K562 (cell line): ENCODE measurements around the gene BRAF. TPM values are rescaled to one million over a fixed set of nuclear protein-coding genes. Genes with fewer than 3 reads are reported as not detected.
A peak's percentile ranks its signal among the peaks of the same experiment; 100 is the strongest.

Source experiments
- ATAC-seq: fragments of 200-7000 bp; cut with Tn5 transposase; 3 replicates; pipeline ENCODE4 v1.9.1; 2020; ENCODE audit warnings: moderate library complexity
- BruUV-seq: library from RNA; stranded (reverse); fragments of 400-500 nt; replicated peaks from 2 replicates; lab custom pipeline; 2021; lab: Mats Ljungman, UMichigan
- CTCF ChIA-PET: fragments of 300-600 bp; formaldehyde crosslinking; extraction: SDS; loops from one replicate; lab custom pipeline; 2021; ENCODE audit warnings: low intra/inter-chr PET ratio; lab: Yijun Ruan, JAX
- POLR2A ChIA-PET: fragments of 300-600, 350-650 bp; sonication (Branson Sonifier 250); formaldehyde crosslinking; extraction: SDS; loops from one replicate; lab custom pipeline; 2021; ENCODE audit warnings: antibody characterized with exemption, inconsistent platforms; lab: Yijun Ruan, JAX
- DNase-seq, 4 experiments: peaks; one replicate each; pipeline versions ENCODE4 v3.0.0 to v3.0.0-alpha.2; 2011 to 2018; ENCODE audit warnings: low spot score in 3 of 4, mixed read lengths in 3 of 4; ENCODE audit errors: extremely low read depth in 1 of 4
- FAIRE-seq: peaks from 2 replicates; lab custom pipeline; 2011; peaks lifted over from hg19 to GRCh38; lab: Jason Lieb, UNC
- H2AFZ ChIP-seq: 2 replicates; pipeline ENCODE4 v1.6.0; 2011; ENCODE audit warnings: low read depth, low read length, control low read depth, inconsistent platforms
- H3K27ac ChIP-seq: fragments of 200-600 bp; 3 replicates; pipeline ENCODE4 v1.8.0; 2011; ENCODE audit warnings: low read depth, mild to moderate bottlenecking, control low read depth, inconsistent platforms, low read length, moderate library complexity, mixed read lengths; ENCODE audit errors: extremely low read depth
- H3K27me3 ChIP-seq, 2 experiments: fragments of 300-600 bp in 1 of 2; 2 replicates in 1 of 2; 3 replicates in 1 of 2; pipeline versions ENCODE4 v1.6.0 to v1.8.0; 2011; ENCODE audit warnings: inconsistent platforms in 2 of 2, low read length in 2 of 2, mild to moderate bottlenecking in 1 of 2, mixed read lengths in 1 of 2, moderate library complexity in 1 of 2; ENCODE audit not compliant: control insufficient read depth in 2 of 2, insufficient read depth in 2 of 2
- H3K36me3 ChIP-seq: fragments of 300-600 bp; 3 replicates; pipeline ENCODE4 v1.8.0; 2011; ENCODE audit warnings: mild to moderate bottlenecking, low read length, inconsistent platforms; ENCODE audit not compliant: control insufficient read depth, insufficient read depth
- H3K4me1 ChIP-seq, 2 experiments: fragments of 200-600 bp in 1 of 2; replicated peaks in 1 of 2; 2 replicates in 1 of 2; 3 replicates in 1 of 2; pipeline versions ENCODE4 v1.5.1 to v1.8.0; 2011; ENCODE audit warnings: inconsistent platforms in 2 of 2, low read length in 2 of 2, mild to moderate bottlenecking in 1 of 2, mixed read lengths in 1 of 2, moderate library complexity in 1 of 2; ENCODE audit not compliant: control insufficient read depth in 2 of 2, insufficient read depth in 2 of 2
- H3K4me2 ChIP-seq: 2 replicates; pipeline ENCODE4 v1.6.1; 2011; ENCODE audit warnings: low read length, control low read depth, inconsistent platforms, mixed read lengths; ENCODE audit not compliant: insufficient read depth
- H3K4me3 ChIP-seq: fragments of 200-600 bp; sonication (generic), shearing (Covaris generic); 2 replicates; pipeline ENCODE4 v1.5.1; 2016; ENCODE audit warnings: control low read depth, inconsistent platforms
- H3K79me2 ChIP-seq: fragments of 200-600 bp; 3 replicates; pipeline ENCODE4 v1.8.0; 2011; ENCODE audit warnings: low read length, inconsistent platforms; ENCODE audit not compliant: control insufficient read depth, insufficient read depth
- H3K9ac ChIP-seq, 2 experiments: 2 replicates each; pipeline versions ENCODE4 v1.6.0 to v1.6.1; 2011; ENCODE audit warnings: low read depth in 2 of 2, low read length in 2 of 2, control low read depth in 1 of 2, inconsistent platforms in 1 of 2, mild to moderate bottlenecking in 1 of 2, mixed read lengths in 1 of 2; ENCODE audit not compliant: insufficient read depth in 1 of 2
- H3K9me1 ChIP-seq: one replicate; pipeline ENCODE4 v1.6.0; 2011; ENCODE audit warnings: inconsistent platforms, mild to moderate bottlenecking, low read length, moderate library complexity; ENCODE audit not compliant: control insufficient read depth, insufficient read depth
- H3K9me3 ChIP-seq: replicated peaks from 2 replicates; pipeline ENCODE4 v1.5.1; 2011; ENCODE audit warnings: low read depth, low read length, inconsistent platforms; ENCODE audit not compliant: control insufficient read depth, insufficient read depth
- H4K20me1 ChIP-seq: replicated peaks from 2 replicates; pipeline ENCODE4 v1.6.1; 2011; ENCODE audit warnings: low read length, inconsistent platforms, mixed read lengths; ENCODE audit not compliant: control insufficient read depth, insufficient read depth
- CCNT2 ChIP-seq: IDR thresholded peaks from 2 replicates; pipeline ENCODE4 v1.6.1; 2011; ENCODE audit warnings: borderline replicate concordance, low read depth, mild to moderate bottlenecking, moderate library complexity, mixed read lengths, low read length; ENCODE audit not compliant: insufficient read length; ENCODE audit errors: extremely low read depth
- HEY1 ChIP-seq: fragments of 250-450 bp; sonication (Bioruptor Pico); IDR thresholded peaks from 2 replicates; pipeline ENCODE4 v1.5.0; 2020; ENCODE audit warnings: mild to moderate bottlenecking, moderate library complexity, borderline replicate concordance
- JUNB ChIP-seq: fragments of 450-650 bp; formaldehyde crosslinking; conservative IDR thresholded peaks from 2 replicates; pipeline ENCODE4 v1.4.0; 2020; ENCODE audit warnings: mild to moderate bottlenecking
- KDM2B ChIP-seq: fragments of 250-450 bp; sonication (Bioruptor Pico); IDR thresholded peaks from 2 replicates; pipeline ENCODE4 v1.8.0; 2021; ENCODE audit warnings: mild to moderate bottlenecking, moderate library complexity
- MIER1 ChIP-seq: fragments of 450-650 bp; IDR thresholded peaks from 2 replicates; pipeline ENCODE4 v1.6.1; 2016; ENCODE audit warnings: antibody characterized with exemption, mild to moderate bottlenecking, low read depth
- RB1 ChIP-seq: fragments of 450-650 bp; IDR thresholded peaks from 2 replicates; pipeline ENCODE4 v1.6.1; 2017; ENCODE audit warnings: low read depth, mild to moderate bottlenecking
- RBBP5 ChIP-seq: fragments of 200-600 bp; sonication (generic); IDR thresholded peaks from 2 replicates; pipeline ENCODE4 v1.6.1; 2012; ENCODE audit warnings: borderline replicate concordance, mild to moderate bottlenecking, low read length, control low read depth, inconsistent platforms; ENCODE audit not compliant: insufficient read depth, poor library complexity, severe bottlenecking
- TAF7 ChIP-seq: fragments of 450-650 bp; IDR thresholded peaks from 2 replicates; pipeline ENCODE4 v1.6.1; 2016; ENCODE audit warnings: missing genetic modification characterization, missing compliant biosample characterization
- ZBED1 ChIP-seq: IDR thresholded peaks from 2 replicates; pipeline ENCODE4 v1.6.1; 2014
- ZNF133 ChIP-seq: fragments of 250-450 bp; sonication (Bioruptor Pico); IDR thresholded peaks from 2 replicates; pipeline ENCODE4 v1.4.0; 2020; ENCODE audit warnings: mild to moderate bottlenecking
- ZNF282 ChIP-seq: sonication (generic); formaldehyde crosslinking; IDR thresholded peaks from 2 replicates; pipeline ENCODE4 v1.8.1; 2023; ENCODE audit warnings: missing genetic modification reagents
- WGBS: fragments of 100-300 bp; shearing (Covaris generic); methylation state at CpG from one replicate; pipeline ENCODE4 v1.1.6; 2016; ENCODE audit warnings: low coverage, mixed read lengths; ENCODE audit not compliant: insufficient coverage; ENCODE audit errors: missing lambda C conversion rate; 5-methylcytosine and 5-hydroxymethylcytosine counted together
- in situ Hi-C: fragments of 300-500 bp; cut with MboI; formaldehyde crosslinking; loops from 4 replicates; pipeline ENCODE4 v1.15.0; 2018; ENCODE audit warnings: inconsistent platforms, mixed read lengths
- intact Hi-C: fragments of 100-400 bp; cut with micrococcal nuclease; formaldehyde crosslinking; loops from 2 replicates; pipeline ENCODE4 v1.14.2; 2022
- polyA plus RNA-seq, 8 experiments: library from polyadenylated mRNA; depleted of rRNA in 4 of 8; stranded (reverse) in 5 of 8; unstranded in 3 of 8; fragments of >200 nt; fragmentation: Nextera tagmentation in 2 of 8; fragmentation: Illumina TruSeq in 1 of 8; extraction: Ambion mirVana in 2 of 8; extraction: Trizol in 1 of 8; gene quantifications; 2 replicates each; pipeline versions ENCODE4 v1.2.1 to v1.2.3, GENCODE V29; 2011 to 2014; ENCODE audit warnings: inconsistent platforms in 1 of 8, missing spikeins in 1 of 8
- total RNA-seq, 7 experiments: library from RNA; depleted of rRNA in 6 of 7; stranded (reverse); fragments of >200 nt in 6 of 7; fragmentation: Illumina TruSeq in 2 of 7; extraction: Trizol in 2 of 7; gene quantifications; 2 replicates each; pipeline versions ENCODE4 v1.2.1 to v1.2.3, GENCODE V29; 2011 to 2021; ENCODE audit warnings: low replicate concordance in 1 of 7
- TF ChIP-seq, protein P1 (sequence below): fragments of 150-350 bp; IDR thresholded peaks from 2 replicates; pipeline ENCODE4 v1.6.1; 2014; ENCODE audit warnings: low read depth, mild to moderate bottlenecking, low read length, borderline replicate concordance
- TF ChIP-seq, protein P2 (sequence below): fragments of 250-450 bp; sonication (Bioruptor Pico); IDR thresholded peaks from 2 replicates; pipeline ENCODE4 v1.4.0; 2020

BRAF gene
- total and polyA plus RNA-seq, 9 of the 15 experiments (the other 6 are each of a cell fraction or from before 2014, with no cell fraction given) = 3.6 to 38.3 (median 21.9) TPM

DNA sequence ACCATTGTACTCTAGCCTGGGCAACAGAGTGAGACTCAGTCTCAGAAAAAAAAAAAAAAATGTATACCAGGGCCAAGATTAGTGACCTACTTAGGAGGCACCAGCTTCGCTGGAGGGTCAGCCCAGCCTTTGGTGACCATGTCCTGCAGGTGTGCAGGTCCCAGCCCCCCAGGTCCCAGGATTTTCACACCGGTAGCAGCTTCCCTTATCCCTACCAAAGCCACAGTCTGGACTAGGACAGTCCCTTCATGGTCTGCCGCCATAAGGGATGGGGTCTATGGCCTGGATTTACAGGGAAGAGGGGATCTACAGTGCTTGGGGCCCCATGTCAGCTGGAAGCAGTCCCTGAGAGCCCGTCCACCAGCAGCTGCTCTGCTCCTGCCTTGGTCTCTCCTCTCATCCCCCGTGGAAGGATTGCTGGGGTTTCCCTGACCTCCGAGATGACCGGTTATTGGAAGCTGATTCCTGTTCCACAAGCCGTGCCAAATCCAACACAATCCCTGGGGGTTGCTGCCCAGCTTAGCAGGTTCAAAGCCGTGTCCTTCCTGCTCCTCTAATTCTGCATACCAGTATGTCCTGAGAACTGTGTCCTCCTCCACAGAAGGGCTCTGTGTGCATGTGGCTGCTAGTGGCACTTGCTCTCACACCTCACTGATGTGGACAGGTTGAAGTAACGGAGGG is 239.2 kb downstream of the BRAF start:
- no peak overlapping the region for H2AFZ ChIP-seq
- peak overlapping the region in 1 of 2 experiments; percentile 48; a peak in 1 of 4 replicates for H3K9ac ChIP-seq
- H3K9me3 ChIP-seq = no peaks in the 10 kb centered on the region
- intact Hi-C loops (no loop called here), in situ Hi-C loops (no loop called here)
- no peak overlapping the region for H3K4me2 ChIP-seq
- no TSS peak for BruUV-seq
- no peaks in the 10 kb centered on the region for H3K27me3 ChIP-seq
- H3K27ac ChIP-seq = no peak overlapping the region
- H4K20me1 ChIP-seq = peaks cover 7% of the 10 kb centered on the region; the same call in 1 of the 2 replicates
- no peak overlapping the region for H3K4me3 ChIP-seq
- 57% methylated on average over 10 of the region's 10 CpGs for WGBS
- ChIA-PET CTCF (interaction anchor here (0.6 kb wide), 1 partner anchor 311 kb away, joined by 5 read pairs; no protein-coding TSS in a partner anchor), POLR2A (interaction anchor here (0.6 to 2.2 kb wide), 3 partner anchors 10 to 325 kb away, joined by 3 to 7 read pairs (median 3); partner anchors contain the start of gene NDUFB2)
- ATAC-seq (no peak), DNase-seq (no peak), FAIRE-seq (no peak)
- 0 out of 3 replicates have a peak, but pooled peaks cover 3% of the 10 kb centered on the region for H3K36me3 ChIP-seq
- no peaks in the 10 kb centered on the region for H3K9me1 ChIP-seq
- H3K79me2 ChIP-seq = no peaks in the 10 kb centered on the region
- H3K4me1 ChIP-seq = peaks cover 0 to 3% of the 10 kb centered on the region in 2 experiments; a peak in 1 of 5 replicates
- TF ChIP-seq KDM2B (CRISPR knock-in tag) (no peak), ZNF282 (CRISPR knock-in tag) (no peak), HEY1 (CRISPR knock-in tag) (no peak), ZNF133 (CRISPR knock-in tag) (no peak), RB1 (no peak), JUNB (CRISPR knock-in tag) (no peak), ZBED1 (no peak), RBBP5 (no peak), MIER1 (no peak), TAF7 (tag) (no peak), CCNT2 (no peak)
- TF ChIP-seq, protein P1, sequence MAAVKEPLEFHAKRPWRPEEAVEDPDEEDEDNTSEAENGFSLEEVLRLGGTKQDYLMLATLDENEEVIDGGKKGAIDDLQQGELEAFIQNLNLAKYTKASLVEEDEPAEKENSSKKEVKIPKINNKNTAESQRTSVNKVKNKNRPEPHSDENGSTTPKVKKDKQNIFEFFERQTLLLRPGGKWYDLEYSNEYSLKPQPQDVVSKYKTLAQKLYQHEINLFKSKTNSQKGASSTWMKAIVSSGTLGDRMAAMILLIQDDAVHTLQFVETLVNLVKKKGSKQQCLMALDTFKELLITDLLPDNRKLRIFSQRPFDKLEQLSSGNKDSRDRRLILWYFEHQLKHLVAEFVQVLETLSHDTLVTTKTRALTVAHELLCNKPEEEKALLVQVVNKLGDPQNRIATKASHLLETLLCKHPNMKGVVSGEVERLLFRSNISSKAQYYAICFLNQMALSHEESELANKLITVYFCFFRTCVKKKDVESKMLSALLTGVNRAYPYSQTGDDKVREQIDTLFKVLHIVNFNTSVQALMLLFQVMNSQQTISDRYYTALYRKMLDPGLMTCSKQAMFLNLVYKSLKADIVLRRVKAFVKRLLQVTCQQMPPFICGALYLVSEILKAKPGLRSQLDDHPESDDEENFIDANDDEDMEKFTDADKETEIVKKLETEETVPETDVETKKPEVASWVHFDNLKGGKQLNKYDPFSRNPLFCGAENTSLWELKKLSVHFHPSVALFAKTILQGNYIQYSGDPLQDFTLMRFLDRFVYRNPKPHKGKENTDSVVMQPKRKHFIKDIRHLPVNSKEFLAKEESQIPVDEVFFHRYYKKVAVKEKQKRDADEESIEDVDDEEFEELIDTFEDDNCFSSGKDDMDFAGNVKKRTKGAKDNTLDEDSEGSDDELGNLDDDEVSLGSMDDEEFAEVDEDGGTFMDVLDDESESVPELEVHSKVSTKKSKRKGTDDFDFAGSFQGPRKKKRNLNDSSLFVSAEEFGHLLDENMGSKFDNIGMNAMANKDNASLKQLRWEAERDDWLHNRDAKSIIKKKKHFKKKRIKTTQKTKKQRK = no peak
- TF ChIP-seq, protein P2, sequence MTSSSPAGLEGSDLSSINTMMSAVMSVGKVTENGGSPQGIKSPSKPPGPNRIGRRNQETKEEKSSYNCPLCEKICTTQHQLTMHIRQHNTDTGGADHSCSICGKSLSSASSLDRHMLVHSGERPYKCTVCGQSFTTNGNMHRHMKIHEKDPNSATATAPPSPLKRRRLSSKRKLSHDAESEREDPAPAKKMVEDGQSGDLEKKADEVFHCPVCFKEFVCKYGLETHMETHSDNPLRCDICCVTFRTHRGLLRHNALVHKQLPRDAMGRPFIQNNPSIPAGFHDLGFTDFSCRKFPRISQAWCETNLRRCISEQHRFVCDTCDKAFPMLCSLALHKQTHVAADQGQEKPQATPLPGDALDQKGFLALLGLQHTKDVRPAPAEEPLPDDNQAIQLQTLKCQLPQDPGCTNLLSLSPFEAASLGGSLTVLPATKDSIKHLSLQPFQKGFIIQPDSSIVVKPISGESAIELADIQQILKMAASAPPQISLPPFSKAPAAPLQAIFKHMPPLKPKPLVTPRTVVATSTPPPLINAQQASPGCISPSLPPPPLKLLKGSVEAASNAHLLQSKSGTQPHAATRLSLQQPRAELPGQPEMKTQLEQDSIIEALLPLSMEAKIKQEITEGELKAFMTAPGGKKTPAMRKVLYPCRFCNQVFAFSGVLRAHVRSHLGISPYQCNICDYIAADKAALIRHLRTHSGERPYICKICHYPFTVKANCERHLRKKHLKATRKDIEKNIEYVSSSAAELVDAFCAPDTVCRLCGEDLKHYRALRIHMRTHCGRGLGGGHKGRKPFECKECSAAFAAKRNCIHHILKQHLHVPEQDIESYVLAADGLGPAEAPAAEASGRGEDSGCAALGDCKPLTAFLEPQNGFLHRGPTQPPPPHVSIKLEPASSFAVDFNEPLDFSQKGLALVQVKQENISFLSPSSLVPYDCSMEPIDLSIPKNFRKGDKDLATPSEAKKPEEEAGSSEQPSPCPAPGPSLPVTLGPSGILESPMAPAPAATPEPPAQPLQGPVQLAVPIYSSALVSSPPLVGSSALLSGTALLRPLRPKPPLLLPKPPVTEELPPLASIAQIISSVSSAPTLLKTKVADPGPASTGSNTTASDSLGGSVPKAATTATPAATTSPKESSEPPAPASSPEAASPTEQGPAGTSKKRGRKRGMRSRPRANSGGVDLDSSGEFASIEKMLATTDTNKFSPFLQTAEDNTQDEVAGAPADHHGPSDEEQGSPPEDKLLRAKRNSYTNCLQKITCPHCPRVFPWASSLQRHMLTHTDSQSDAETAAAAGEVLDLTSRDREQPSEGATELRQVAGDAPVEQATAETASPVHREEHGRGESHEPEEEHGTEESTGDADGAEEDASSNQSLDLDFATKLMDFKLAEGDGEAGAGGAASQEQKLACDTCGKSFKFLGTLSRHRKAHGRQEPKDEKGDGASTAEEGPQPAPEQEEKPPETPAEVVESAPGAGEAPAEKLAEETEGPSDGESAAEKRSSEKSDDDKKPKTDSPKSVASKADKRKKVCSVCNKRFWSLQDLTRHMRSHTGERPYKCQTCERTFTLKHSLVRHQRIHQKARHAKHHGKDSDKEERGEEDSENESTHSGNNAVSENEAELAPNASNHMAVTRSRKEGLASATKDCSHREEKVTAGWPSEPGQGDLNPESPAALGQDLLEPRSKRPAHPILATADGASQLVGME (CRISPR knock-in tag) = no peak
